ENCODE measurements around the gene HHLA2.
"Not testable (repeated sequence)": the region's sequence is repeated elsewhere in the genome, so short reads cannot be mapped to it uniquely, and the experiment has no call there.

HHLA2 gene

DNA sequence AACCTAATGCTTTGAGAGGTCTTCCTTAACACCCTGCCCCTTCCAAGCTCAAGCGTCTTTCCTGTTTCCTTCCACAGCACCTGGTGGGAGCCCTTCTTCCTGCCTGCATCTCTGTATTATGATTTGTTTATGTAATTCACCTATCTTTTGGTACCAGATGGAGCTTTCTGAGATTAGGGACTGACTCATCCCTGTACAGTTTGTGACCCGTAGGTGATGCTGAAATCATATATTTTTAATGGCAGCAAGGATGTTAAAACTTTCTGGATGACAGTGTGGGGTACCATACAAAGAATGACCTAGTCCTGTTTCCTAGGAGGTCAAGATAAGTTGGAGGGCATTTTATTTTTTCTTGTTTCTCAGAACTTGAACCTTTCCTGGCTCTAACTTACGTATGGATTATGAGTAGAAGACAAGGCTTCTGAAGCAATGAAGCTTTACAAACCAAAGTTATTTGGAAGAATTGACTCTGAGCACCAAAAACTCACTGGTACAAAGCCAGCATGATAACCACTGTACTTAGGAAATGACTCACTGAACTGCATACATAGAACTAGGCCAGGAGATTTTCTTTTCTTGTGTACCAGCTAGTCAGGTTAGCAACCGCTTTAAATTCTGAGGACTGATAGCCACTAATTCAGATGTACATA, 46.6 kb downstream of the HHLA2 start:
- no peak for DNase-seq (ENCODE audit: low read depth)

DNA sequence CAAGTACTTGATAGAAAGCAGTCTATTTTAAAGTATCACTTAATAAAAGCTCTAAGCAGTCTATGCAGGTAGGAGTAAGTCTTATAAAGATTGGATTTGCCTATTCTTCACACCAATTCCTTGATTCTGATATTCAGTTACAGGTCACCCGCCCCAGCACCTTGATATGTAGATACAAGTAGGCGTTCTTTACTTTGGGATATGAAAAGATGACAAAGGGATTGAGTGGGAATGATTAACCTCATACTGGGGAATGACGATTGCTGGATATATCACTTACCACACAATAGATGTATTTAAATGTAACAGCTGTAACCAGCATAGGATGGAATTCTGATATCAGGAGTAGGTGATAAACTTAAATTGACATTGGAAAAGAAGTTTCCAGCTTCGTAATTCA, 47.1 kb downstream of the HHLA2 start:
- no peak for DNase-seq (ENCODE audit: low read depth)

GRCh38 chr3:108345492-108346205, 49.3 kb downstream of the HHLA2 start:
- DNase-seq (ENCODE audit: low read depth) = no peak

- DNase-seq (ENCODE audit: low read depth) = no peak
These were observed 50.2 kb downstream of the HHLA2 start for GRCh38 chr3:108346301-108347227.

DNA sequence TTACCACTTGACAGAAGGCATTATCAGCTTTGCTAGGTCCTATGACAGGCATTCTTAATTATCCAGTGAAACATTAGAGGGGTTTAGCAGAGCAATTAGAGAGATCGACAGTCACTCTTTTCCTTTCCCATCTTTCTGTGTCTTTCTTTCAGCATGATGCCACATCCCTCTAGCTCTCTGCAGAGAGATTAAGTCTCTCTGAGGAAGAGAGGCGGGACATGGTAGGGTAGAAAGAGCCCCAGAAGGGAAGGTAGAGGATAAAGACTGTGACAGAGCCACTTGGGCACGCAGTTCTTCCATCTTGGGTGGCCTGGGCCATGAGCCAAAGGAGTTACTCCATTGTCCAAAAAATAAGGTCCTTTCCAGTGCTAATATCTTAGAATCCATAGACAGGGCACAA, 55.8 kb downstream of the HHLA2 start:
- no peak for DNase-seq (ENCODE audit: low read depth)

DNA sequence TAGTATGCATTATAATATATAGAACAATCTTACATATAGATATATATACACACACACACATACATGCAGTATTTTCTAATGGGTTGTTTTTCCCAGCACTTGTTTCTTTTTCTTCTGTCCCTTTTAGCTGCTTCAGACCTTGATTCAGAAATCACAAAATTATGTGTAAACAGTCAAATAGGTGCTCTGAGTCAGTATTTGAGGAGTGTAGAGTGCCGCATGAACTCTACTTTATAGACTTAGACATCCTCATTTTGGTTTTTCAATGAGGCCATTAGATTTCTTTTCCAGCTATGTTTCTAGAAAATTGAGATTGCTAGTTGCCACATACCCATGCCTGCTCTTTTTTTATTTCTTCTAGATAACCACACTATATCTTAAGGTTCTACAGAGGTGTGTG, 58.2 kb downstream of the HHLA2 start:
- DNase-seq (ENCODE audit: low read depth) = no peak

DNA sequence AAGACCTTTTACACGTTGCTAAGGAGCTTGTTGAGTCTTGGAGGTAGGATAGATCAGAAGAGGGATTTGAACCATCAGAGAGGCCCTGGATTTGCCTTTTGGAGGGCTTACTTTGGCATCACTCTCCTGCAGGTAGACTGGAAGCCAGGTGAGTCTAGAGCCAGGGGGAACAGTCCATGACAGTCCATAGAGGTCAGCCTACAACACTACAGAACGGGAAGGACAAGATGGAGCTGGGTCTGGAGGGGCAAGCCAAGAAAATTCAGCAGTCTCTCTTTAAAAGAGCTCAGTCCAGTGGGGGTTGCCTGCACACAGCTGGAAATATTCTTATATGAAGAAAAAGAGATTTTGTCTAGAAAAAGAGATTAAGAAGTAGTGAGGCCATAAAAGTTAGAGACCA, 60.7 kb downstream of the HHLA2 start:
- no peak for DNase-seq (ENCODE audit: low read depth)

DNA sequence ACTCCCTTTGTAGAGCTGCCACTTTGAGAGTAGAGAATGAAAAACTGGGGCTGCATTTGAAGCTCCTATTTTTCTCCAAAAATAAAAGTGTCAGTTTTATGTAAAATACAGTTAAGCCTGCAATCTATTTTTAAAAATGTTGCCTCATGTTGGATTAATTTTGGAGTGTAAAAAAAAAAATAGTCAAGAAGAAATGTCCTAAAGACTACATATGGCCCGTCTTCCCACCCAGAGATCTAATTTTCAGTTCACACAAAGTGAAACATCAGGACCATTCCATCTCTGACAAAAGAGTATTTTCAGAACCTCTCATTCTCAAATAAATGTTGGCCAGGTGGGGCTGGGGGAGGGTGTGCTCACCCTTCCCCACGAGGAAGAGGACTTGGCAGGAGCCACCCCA, 62.7 kb downstream of the HHLA2 start:
- no peak for DNase-seq (ENCODE audit: low read depth)

DNA sequence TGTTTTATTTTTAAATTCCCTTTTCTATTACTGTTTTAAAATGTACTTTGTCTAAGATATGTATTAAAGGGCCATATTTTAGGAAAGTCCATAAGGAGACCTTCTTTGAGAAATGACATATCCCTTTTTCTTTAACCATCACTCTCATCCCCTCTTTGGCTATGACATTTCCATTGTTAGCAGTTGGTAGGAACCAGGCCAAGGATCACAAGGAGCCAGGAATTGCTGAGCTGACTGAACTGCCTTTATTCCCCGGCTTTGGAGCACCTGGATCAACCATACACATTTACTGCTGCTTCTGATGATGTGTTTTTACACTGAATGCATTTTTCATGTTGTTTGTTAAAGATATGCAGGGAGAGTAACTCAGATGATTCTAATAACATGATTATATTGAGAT, 79.7 kb downstream of the HHLA2 start:
- DNase-seq (ENCODE audit: low read depth) = no peak

GRCh38 chr3:108377384-108377783, 81.0 kb downstream of the HHLA2 start:
- no peak for DNase-seq (ENCODE audit: low read depth)

- no peak for DNase-seq (ENCODE audit: low read depth)
These were observed 82.0 kb downstream of the HHLA2 start for GRCh38 chr3:108378153-108378951.

DNA sequence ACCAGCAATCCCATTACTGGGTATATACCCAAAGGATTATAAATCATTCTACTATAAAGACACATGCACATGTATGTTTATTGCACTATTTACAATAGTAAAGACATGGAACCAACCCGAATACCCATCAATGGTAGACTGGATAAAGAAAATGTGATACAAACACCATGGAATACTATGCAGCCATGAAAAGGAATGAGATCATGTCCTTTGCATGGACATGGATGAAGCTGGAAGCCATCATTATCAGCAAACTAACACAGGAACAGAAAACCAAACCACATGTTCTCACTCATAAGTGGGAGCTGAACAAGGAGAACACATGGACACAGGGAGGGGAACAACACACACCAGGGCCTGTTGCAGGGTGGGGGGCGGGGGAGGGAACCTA, 82.6 kb downstream of the HHLA2 start:
- not testable (repeated sequence) for DNase-seq (ENCODE audit: low read depth)

- no peak for DNase-seq (ENCODE audit: low read depth)
These were observed 83.9 kb downstream of the HHLA2 start for GRCh38 chr3:108380128-108380795.

DNA sequence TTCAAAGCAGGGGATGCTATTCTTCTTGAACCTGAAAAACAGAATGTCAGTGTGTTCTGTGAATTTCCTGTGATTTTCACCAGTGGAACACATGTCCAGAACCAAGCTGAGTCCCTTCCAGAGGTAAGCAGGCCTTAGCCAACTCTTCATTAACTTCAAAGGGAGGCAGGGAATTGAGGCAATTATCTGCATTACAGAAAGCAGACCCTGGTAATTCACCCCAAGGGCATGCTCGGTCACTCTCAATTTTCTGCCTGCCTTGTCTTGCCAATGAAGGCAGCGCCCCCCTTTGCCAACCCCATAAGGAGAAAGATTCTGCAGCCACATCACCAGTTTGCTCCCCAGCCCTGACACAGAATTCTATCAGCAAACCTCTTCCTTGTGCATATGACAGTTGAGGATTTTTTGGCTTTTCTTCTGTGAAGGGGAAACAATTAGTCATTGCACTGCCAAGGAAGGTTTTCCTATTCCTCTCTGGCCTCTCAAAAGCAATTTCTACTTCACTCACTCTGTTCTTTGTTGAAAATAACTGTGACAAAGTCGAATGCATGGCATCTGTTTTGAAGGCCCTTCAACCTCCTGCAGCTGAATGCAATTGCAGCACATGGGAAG, 85.3 kb downstream of the HHLA2 start:
- no peak for DNase-seq (ENCODE audit: low read depth)

DNA sequence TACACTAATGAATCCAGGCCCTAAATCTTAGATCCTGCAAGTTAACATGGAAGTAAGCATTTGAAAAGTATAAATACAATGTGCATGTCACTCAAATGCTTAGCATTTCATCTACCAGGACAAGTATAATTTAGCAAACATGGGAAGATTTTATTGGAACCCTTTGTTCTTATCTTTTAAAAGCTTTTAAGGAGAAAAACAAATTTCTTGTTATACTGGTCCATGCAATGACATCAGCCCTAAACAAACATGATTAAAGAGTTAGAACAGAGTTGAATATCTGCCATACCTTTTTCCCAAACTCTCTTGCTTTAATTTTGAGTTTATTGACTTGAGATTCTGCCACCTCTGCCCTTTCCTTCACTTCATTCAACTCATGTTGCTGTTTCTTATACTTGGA, 87.0 kb downstream of the HHLA2 start:
- DNase-seq (ENCODE audit: low read depth) = no peak

- DNase-seq (ENCODE audit: low read depth) = no peak
These were observed 90.7 kb downstream of the HHLA2 start for GRCh38 chr3:108387063-108387462.

DNA sequence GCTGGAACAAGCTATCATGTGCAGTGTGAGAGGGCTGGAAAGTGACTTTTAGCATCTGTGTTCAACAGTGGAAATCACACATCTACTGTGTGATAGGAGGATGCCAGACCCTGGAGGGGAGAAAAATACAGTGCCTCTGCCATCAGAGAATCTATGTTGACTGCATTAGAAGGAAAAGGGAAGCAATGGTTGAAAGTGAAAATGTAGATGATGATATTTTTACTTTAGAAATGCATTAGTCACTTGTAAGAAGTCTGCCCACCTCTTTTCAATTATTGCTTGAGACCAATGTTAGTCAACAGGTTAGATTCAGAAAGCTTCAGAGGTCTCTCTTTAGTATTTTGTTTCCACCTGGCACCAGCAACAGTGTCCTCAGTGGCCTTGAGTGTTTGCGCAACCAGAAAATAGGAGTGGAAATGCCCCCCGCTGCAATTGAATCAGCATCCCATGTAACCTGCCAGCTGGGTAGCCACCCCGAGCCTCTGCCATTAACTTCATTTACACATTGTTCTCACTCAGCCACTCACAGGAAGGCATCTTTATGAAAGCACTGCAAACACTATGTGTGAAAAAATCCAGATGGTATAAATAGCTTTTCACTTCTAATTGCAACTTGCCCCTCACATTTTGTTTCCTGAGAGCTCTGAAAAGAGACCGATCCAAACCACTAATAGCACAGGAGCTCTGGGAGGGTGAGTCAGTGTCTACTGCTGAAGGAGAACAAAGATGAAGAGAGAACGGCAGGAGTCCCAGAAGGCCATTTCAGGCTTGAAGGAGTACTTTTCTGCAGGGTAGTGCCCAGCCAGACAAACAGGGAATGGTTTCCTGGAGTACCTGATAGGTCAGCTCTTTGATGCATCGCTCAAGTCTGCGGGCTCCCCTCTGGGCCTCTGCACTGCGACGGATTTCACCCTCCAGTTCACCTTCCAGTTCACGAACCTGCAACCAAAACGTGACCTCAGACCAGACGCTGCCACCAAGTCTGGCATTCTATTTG, 92.1 kb downstream of the HHLA2 start:
- no peak for DNase-seq (ENCODE audit: low read depth)

DNA sequence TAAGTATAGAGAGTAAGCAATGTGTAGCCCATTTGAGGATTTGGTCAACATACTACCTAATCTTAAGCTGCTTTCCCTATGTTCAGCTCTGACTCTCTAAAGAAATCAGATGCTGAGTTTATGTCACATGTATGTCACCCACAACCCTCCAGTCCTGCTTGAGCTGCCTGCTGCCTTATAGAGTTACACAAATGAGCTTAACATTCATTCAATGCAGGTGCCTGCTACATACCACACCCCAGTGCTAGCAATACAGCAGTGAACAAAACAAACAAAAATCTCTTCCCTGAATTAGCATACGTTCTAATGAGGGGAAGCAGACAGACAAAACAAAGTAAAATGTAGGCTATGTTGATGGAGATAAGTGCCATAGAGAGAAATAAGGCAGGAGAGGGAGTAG, 93.0 kb downstream of the HHLA2 start:
- DNase-seq (ENCODE audit: low read depth) = no peak

GRCh38 chr3:108391917-108392593, 95.7 kb downstream of the HHLA2 start:
- DNase-seq (ENCODE audit: low read depth) = no peak
